GM18907 (cell line): ENCODE results near the gene SPRR2D.
"Not testable (repeated sequence)": the region's sequence is repeated elsewhere in the genome, so short reads cannot be mapped to it uniquely, and the experiment has no call there.

Experiments
- ATAC-seq: cut with Tn5 transposase; IDR thresholded peaks from one replicate; pipeline ENCODE4 v1.9.1; 2021; ENCODE audit warnings: mild to moderate bottlenecking, moderate library complexity; ENCODE audit not compliant: unreplicated experiment

The SPRR2D gene

GRCh38 chr1:153021829-153022228 is 19.1 kb downstream of the SPRR2D start:
- not testable (repeated sequence) for ATAC-seq

- ATAC-seq = not testable (repeated sequence)
These were observed 29.6 kb downstream of the SPRR2D start for GRCh38 chr1:153011235-153011758.

- ATAC-seq = no peak
These were observed 39.5 kb downstream of the SPRR2D start, which contains the start of gene SPRR3 for GRCh38 chr1:153001382-153001781. SPRR3 (plus strand) TSS chr1:153001749; CDS start chr1:153003021, 1,272 bp downstream.

- ATAC-seq = no peak
These were observed 40.6 kb downstream of the SPRR2D start for GRCh38 chr1:153000294-153000693.

- ATAC-seq = no peak
These were observed 41.1 kb downstream of the SPRR2D start for GRCh38 chr1:152999818-153000217.

DNA sequence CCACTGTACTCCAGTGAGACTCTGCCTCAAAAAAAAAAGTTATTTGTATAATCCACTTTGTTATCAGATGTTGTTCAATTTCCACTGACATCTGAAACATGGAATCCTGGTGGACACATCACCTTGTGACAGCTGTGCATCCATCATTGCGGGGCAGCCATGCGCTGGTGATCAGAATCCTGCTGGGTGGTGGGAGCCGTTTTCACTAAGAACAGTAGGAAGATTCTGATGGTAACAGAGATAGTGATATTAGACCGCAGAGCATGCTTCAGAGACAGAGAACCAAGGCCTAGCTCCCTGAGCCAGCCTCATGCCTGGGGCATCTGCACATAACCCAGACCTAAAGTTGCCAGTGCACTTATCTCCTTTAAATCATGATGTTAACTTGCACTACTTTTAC is 42.4 kb downstream of the SPRR2D start:
- no peak for ATAC-seq

DNA sequence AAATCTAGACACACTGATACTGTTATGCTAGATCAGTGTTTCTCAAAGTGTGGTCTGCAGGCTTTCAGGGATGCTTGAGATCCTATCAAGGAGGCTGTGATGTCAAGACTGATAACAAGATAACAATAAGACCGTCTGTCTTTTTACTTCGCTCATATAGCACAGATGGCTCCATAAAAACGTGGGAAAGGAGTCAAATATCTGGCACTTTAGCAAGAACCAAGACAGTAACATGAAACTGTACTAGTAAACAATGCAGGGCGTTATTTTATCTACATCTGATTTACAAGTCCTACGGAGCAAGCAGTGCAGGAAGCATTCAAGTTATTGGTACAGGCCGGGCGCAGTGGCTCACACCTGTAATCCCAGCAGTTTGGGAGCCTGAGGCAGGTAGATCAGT is 43.0 kb downstream of the SPRR2D start:
- no peak for ATAC-seq

DNA sequence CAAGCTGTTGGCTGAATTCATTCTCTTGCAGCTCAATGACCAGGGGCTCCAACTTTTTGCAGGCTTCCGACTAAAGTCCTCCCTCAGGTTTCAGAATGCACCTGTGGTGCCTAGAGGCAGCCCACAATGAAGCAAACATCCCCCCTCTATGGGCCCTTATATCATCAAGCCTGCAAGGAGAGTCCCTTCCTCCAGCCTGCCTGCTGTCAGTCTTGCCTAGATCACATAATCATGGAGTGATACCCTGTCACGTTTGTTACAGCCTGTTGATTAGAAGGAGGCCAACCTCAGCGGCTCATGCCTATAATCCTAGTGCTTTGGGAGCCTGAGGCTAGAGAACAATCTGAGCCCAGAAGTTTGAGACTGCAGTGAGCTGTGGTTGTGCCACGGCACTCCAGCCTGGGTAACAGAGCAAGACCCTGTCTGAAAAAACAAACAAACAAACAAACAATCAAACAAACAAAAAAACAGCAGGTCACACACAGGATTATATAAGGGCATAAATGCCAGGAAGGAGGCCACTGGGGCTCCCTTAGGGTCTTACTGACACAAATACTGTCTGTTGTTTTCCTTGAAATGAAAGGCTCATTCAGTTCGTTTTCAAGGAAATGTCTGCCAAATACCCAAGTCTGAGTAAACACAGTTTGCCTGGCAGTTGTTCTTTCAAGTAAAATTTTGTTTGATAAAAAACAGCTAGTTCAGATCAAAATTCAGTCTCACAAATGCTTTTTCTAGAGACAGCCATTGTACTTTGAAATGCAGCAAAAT is 44.1 kb downstream of the SPRR2D start:
- no peak for ATAC-seq

DNA sequence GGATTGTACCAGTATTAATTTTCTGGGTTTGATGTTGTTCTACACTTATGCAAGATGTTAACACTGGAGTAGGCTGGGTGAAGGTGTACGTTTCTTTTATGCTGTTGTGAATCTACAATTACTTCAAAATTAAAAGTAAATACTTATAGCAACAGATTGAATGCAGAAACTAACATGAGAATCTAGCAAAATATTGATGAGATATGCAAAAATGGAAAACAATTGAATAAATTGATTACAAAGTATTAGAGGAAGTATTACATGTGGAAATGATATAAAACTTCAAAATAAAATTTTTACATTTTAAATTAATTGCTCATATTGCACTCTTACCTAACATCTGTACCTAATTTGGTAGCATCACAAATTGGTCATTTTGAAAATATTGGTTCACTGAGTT is 45.1 kb downstream of the SPRR2D start:
- no peak for ATAC-seq

- no peak for ATAC-seq
These were observed 47.7 kb downstream of the SPRR2D start for GRCh38 chr1:152993186-152993585.
